A673 (cell line): Measurements from ENCODE around the gene ATRNL1. TPM values are rescaled to one million over a fixed set of nuclear protein-coding genes. Genes with fewer than 3 reads are reported as not detected.

Experiments
- BruUV-seq: library from RNA; stranded (reverse); fragments of 400-500 nt; replicated peaks from 2 replicates; lab custom pipeline; 2021; lab: Mats Ljungman, UMichigan
- CTCF ChIA-PET: fragments of 300-600 bp; sonication (Branson Sonifier 250); formaldehyde crosslinking; loops from one replicate; lab custom pipeline; 2022; ENCODE audit warnings: antibody characterized with exemption; lab: Charles Lee
- POLR2A ChIA-PET: fragments of 300-600 bp; sonication (Branson Sonifier 250); formaldehyde crosslinking; loops from one replicate; lab custom pipeline; 2022; ENCODE audit warnings: antibody characterized with exemption; ENCODE audit not compliant: low non-redundant PET; lab: Charles Lee
- DNase-seq: peaks from one replicate; pipeline ENCODE4 v3.0.0-alpha.2; 2015; ENCODE audit warnings: low spot score
- H3K27ac ChIP-seq: fragments of 200-600 bp; sonication (generic); 2 replicates; pipeline ENCODE4 v1.5.1; 2016; ENCODE audit warnings: mixed run types, low read depth, mild to moderate bottlenecking, mixed read lengths, antibody characterized with exemption, low read length; ENCODE audit not compliant: poor library complexity, severe bottlenecking
- H3K27me3 ChIP-seq: fragments of 200-600 bp; sonication (generic); replicated peaks from 2 replicates; pipeline ENCODE4 v1.6.1; 2017; ENCODE audit warnings: mixed run types, low read depth, mild to moderate bottlenecking, mixed read lengths, antibody characterized with exemption, low read length; ENCODE audit not compliant: insufficient read depth, poor library complexity
- H3K36me3 ChIP-seq: fragments of 200-600 bp; sonication (generic); 2 replicates; pipeline ENCODE4 v1.6.1; 2016; ENCODE audit warnings: mixed run types, mild to moderate bottlenecking, mixed read lengths, antibody characterized with exemption, low read length; ENCODE audit not compliant: insufficient read depth, poor library complexity, severe bottlenecking
- H3K4me1 ChIP-seq: fragments of 200-600 bp; sonication (generic); 2 replicates; pipeline ENCODE4 v1.6.1; 2017; ENCODE audit warnings: mixed run types, mild to moderate bottlenecking, mixed read lengths, antibody characterized with exemption, low read length; ENCODE audit not compliant: insufficient read depth, poor library complexity, severe bottlenecking
- H3K4me3 ChIP-seq: fragments of 200-600 bp; sonication (generic); 2 replicates; pipeline ENCODE4 v1.5.1; 2016; ENCODE audit warnings: low read depth, mixed run types, mild to moderate bottlenecking, mixed read lengths, low read length; ENCODE audit not compliant: poor library complexity, severe bottlenecking
- H3K9me3 ChIP-seq: fragments of 200-600 bp; sonication (generic); 2 replicates; pipeline ENCODE4 v1.6.1; 2016; ENCODE audit warnings: mixed run types, low read depth, mild to moderate bottlenecking, mixed read lengths, antibody characterized with exemption, low read length; ENCODE audit not compliant: poor library complexity, severe bottlenecking
- EZH2 ChIP-seq: fragments of 200-600 bp; sonication (generic); IDR thresholded peaks from 2 replicates; pipeline ENCODE4 v1.6.1; 2017; ENCODE audit warnings: borderline replicate concordance, low read depth, mild to moderate bottlenecking, mixed read lengths, antibody characterized with exemption, low read length; ENCODE audit not compliant: poor library complexity, severe bottlenecking
- intact Hi-C: fragments of 100-400 bp; cut with micrococcal nuclease; formaldehyde crosslinking; loops from one replicate; pipeline ENCODE4 v1.10.0; 2022; ENCODE audit not compliant: unreplicated experiment
- total RNA-seq: library from RNA; stranded (reverse); gene quantifications from 2 replicates; pipeline ENCODE4 v1.2.3, GENCODE V29; 2021
- TF ChIP-seq, protein P1 (sequence below): fragments of 300-800, 200-600 bp; sonication (generic); conservative IDR thresholded peaks from 2 replicates; pipeline ENCODE4 v1.5.1; 2017; ENCODE audit warnings: low read depth, mild to moderate bottlenecking, antibody characterized with exemption, low read length, moderate library complexity, mixed read lengths

Gene ATRNL1
- total RNA-seq, 1 experiment from 2014 or later: 3.0 TPM

DNA sequence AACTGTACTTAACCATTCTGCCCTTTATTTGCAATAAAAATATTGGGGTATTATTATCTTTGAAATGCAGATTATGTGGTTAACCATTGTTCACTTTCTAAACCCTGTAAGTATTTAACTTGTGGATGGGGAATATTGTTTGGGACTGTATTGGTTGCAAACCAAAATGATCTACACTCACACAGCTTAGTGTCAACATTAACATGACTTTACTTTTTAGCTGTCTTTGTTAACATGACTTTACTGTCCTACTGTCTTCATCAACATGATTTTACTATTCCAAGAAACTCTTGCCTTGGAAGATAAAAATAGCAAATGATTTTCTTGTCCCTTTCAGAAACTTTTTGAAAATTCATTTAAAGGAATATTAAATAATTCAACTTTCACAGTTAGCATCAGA, 708.3 kb downstream of the ATRNL1 start:
- DNase-seq: no peak
- intact Hi-C loops: no loop called here
- BruUV-seq: no TSS peak

DNA sequence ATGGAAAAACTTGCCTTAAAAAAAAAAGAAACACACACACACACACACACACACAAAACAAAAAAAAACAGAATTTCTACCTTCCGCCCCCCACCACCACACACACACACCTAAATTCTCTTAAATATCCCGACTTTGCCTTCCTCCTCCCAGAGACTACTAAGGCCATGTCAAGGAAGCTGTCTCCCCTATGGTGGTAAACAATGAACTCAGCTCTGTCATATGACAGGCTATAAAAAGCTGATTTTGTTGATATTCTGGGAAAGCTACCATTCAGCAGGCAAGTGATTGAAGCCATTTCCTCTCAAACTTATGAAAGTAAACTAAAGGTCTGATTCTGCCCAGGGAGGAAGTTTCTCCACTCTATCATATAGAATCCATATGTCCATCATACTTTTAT, 708.8 kb downstream of the ATRNL1 start:
- no peak for DNase-seq
- ChIA-PET CTCF (no interaction called here), POLR2A (interaction anchor here (0.6 kb wide), 1 partner anchor 289 kb away, joined by 3 read pairs; no protein-coding TSS in a partner anchor)
- Histone ChIP-seq H3K4me1 (no peaks in the 10 kb centered on the region), H3K9me3 (no peaks in the 10 kb centered on the region), H3K27me3 (peaks cover 32% of the 10 kb centered on the region), H3K36me3 (no peaks in the 10 kb centered on the region), H3K4me3 (no peak overlapping the region), H3K27ac (no peak overlapping the region)
- BruUV-seq: no TSS peak
- TF ChIP-seq, protein P1, sequence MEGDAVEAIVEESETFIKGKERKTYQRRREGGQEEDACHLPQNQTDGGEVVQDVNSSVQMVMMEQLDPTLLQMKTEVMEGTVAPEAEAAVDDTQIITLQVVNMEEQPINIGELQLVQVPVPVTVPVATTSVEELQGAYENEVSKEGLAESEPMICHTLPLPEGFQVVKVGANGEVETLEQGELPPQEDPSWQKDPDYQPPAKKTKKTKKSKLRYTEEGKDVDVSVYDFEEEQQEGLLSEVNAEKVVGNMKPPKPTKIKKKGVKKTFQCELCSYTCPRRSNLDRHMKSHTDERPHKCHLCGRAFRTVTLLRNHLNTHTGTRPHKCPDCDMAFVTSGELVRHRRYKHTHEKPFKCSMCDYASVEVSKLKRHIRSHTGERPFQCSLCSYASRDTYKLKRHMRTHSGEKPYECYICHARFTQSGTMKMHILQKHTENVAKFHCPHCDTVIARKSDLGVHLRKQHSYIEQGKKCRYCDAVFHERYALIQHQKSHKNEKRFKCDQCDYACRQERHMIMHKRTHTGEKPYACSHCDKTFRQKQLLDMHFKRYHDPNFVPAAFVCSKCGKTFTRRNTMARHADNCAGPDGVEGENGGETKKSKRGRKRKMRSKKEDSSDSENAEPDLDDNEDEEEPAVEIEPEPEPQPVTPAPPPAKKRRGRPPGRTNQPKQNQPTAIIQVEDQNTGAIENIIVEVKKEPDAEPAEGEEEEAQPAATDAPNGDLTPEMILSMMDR: no peak
- TF ChIP-seq EZH2: no peak
- intact Hi-C loops: no loop called here

More for the DNA sequence above, 708.3 kb downstream of the ATRNL1 start:
- H3K27me3 ChIP-seq: peaks cover 26% of the 10 kb centered on the region
- CTCF ChIA-PET: no interaction called here
- H3K27ac ChIP-seq: no peak overlapping the region
- H3K36me3 ChIP-seq: no peaks in the 10 kb centered on the region
- H3K9me3 ChIP-seq: no peaks in the 10 kb centered on the region
- POLR2A ChIA-PET: interaction anchor here (0.6 kb wide), 1 partner anchor 289 kb away, joined by 3 read pairs; no protein-coding TSS in a partner anchor
- no peaks in the 10 kb centered on the region for H3K4me1 ChIP-seq
- no peak overlapping the region for H3K4me3 ChIP-seq
- no peak for TF ChIP-seq EZH2
- TF ChIP-seq, protein P1: no peak

DNA sequence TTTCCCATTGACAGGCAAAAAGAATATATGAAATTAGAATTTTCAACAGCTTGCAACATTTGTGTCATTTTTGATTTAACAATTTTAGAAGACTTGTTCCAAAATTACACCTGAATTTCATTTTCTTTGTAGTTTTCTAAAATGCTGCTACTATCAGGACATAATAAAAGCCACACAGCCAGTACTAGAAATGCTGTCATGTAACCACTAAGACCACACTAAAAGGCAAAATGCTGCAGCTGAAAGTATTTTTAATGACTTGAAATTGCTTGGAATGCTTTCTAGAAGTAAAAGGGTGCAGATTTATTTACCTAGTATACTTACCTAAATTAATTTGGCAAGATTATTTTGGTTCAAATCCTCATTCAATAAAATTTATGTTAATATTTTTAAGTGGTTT, 709.7 kb downstream of the ATRNL1 start:
- no TSS peak for BruUV-seq
- TF ChIP-seq, protein P1: no peak
- no peak for TF ChIP-seq EZH2
- H3K27ac ChIP-seq: no peak overlapping the region
- ChIA-PET POLR2A (no interaction called here), CTCF (no interaction called here)
- H3K9me3 ChIP-seq: no peaks in the 10 kb centered on the region
- DNase-seq: no peak
- H3K4me3 ChIP-seq: no peak overlapping the region
- peaks cover 32% of the 10 kb centered on the region for H3K27me3 ChIP-seq
- no peaks in the 10 kb centered on the region for H3K4me1 ChIP-seq
- no peaks in the 10 kb centered on the region for H3K36me3 ChIP-seq
- intact Hi-C loops: no loop called here
